Activated CD4-positive, alpha-beta T cell treated with anti-CD3 and anti-CD28 coated beads, Interleukin-2, amount 50 U/mL, for 48 hours (primary cell): ENCODE measurements around the gene PRSS38.

Source experiments
- DNase-seq, 2 experiments: peaks; one replicate each; pipeline ENCODE4 v3.0.0-alpha.2; 2020

The PRSS38 gene

DNA sequence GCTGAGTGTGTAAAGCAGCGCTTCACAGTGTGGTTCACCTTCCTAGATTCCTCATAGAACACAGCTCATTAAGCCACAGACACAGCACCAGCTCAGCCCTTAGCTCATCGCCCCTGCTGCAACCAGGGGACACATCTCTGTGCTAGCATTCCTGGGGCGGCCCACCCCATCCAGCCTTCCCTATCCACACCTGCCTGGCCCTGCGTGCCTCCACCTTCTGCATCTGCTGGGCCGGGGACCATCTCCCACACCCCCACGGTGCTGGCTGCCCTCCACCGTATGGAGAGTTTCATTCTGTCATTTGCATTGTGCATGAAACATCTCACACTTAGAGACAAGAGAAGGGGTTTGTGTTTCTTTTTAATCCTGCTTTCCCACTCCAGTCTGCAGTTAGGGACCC, 35.8 kb upstream of the PRSS38 start:
- no peak for DNase-seq

GRCh38 chr1:227780101-227781044, 35.1 kb upstream of the PRSS38 start:
- no peak for DNase-seq

GRCh38 chr1:227781314-227781930, 34.1 kb upstream of the PRSS38 start:
- no peak for DNase-seq

DNA sequence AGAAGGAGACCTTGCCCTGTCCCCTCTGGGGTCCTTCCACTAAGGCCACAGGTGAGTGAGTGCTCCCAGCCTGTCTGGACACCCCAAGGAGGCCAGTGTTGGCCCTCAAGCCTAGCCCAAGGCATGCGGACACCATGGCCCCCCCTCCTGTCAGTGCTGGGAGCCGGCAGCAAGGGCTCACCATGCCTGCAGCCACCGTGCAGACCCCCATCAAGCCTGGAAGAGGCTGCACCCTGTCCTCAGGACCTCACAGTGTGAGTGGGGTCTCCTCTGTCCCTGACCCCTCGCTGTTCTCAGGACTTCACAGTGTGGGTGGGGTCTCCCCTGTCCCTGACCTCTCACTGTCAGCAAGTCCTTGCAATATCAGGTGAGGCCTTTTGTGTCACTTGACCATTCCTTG, 33.2 kb upstream of the PRSS38 start:
- no peak for DNase-seq

- DNase-seq, result no peak
These were observed 30.2 kb upstream of the PRSS38 start for GRCh38 chr1:227785094-227785804.

GRCh38 chr1:227785805-227786671, 29.4 kb upstream of the PRSS38 start:
- DNase-seq, result no peak

DNA sequence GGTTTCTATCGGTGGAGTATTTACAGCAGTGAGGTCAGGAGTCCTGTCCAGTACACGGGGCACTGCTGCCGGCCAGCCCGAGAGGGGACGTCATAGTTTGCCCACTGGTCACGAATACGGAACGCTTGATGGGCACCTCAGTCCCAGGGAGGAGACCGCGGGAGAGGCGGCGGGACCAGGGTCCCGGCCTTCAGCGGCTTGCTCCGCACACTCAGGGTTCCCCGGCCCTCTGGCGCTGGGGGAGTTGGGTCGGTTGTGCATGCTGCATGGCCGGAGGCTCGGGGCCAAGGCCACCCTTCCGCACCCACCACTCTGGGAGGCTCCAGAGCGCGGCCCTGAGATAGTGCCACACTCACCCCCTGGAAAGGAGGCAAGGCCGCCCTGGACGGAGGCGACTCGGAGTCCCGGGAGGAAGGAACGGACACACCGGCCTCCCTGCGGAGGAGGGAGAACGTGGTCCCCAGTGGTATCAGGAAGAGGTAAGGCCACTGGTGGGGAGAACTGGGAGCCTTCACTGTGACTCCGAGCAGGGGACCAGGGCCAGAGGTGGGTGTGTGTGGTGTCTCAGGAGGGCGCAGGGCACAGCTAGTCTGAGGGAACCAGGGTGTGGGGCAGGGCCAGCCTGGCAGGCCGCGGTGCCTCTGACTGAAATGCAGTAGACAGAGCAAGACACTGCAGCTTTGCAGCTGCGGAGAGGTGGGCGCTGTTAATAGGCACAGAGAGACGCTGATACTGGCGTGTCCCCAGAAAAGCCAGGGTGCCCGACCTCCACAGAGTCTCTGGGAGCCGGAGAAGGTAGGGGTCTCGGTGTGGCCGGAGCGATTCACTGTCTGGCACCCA, 28.6 kb upstream of the PRSS38 start:
- no peak for DNase-seq

DNA sequence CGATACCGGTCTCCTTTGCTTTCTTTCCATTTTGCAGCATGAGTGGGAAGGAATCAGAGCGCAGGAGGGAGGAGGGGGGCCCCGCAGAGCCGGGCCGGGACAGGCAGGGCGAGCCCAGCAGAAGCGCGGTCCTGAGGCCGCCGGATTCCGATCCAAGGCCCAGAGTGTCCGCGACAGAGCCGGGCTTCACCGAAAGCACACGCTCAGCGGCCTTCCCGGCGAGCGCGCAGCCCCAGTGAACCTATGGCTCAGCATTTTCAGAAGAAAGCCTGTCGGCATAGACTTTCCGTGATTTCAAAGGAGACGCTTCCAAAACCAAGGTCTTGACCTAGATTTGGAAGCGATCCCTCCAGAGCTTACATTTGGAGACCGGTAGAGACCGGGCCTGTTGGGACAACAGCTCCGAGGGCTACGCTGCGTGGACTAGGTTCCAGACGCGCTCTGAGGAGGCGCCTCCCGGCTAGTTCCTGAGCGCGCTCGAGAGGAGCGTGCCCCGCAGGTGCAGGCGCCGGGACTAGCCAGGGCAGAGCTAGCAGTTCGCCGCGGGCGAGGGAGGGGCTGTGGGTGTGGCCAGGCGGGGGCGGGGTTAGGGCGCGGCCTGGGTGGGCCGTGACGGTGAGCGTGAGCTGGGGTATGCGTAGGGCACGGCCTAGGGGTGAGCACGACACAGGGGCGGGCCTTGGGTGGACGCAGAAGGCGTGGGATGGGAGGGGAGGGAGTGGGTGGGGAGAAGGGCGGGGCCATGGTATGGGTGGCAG, 27.8 kb upstream of the PRSS38 start:
- DNase-seq, result peak; percentile 93

GRCh38 chr1:227788271-227789083, 27.0 kb upstream of the PRSS38 start:
- peak; percentile 78 to 79 for DNase-seq

DNA sequence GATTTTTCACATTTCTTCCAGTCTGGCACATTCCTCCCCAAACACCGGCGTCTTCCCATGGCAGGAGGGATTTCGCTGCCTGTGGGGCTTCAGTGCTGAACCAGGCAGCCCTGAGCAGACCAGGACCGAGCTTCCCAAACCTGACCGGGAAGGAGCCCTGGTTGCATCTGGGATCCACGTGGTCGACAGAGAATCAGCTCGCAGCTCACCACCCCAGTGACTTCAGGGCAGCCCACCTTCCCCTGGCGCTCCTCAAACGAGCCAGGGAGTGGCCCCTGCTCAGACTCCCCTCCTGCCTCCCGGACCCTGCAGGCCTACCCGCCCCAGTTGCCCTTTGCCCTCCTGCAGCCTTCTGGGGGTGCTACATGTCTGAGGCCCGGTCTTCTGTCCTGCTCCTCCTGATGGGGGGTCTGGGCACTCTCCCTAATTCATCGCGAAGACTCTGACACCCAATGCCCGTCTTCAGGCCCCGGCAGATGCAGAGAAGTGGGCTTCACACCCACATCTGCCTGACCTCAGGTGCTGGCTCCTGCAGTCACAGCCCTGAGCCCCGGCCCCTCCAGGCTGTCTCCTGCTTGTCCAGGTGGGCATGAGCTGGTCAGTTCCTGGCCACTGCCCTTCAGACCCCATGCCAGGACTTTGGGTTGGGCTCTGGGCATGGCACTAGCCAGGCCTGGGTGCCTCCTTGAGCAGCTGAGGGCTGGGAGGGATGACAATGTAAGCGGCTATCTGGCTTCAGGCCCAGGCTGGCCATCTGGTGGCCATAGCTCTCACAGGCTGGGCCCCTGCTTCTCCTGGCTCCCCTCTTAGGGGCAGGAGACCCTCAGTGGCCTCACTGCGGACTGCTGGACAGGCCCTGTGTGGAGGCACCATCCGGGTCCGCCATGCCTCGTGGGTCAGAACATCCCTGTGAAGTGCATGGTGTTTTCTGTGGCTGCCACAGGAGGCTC, 26.1 kb upstream of the PRSS38 start:
- no peak for DNase-seq

DNA sequence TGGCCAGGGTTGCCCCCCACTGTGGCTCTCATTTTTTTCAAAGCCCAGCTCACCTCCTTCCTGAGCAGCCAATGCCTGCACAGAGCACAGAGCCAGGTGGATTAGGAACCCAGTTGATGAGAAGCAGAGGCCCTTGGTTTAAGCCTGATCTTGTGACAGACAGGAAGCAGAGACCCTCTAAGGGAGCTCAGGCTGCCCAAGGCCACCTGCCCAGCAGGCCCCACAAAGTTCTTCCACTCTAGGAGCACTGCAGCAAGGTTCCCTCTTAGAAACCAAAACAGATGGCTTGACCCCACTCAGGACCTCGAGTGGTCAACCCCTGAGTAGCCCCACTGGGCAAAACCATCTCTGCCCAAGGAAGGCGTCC, 25.5 kb upstream of the PRSS38 start:
- no peak for DNase-seq

DNA sequence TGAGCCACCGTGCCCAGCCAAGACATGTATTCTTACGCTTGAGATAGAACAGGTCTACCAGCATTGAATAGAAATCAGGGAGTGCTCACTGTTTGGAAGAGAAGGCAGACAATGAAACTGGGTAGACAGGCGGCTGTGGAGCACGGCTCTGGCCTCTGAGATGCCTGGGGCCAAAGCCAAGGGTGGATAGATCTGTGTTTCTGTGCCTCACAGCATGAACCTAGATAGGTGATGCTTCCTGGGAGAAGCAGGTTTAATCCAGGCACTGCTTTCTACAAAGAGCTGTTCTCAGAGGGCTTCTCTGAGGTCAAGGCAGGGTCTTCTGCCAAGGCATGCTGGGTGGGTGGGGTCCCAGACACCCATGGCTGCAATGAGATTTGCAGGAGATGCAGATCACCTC, 24.6 kb upstream of the PRSS38 start:
- no peak for DNase-seq

GRCh38 chr1:227791425-227792143, 23.9 kb upstream of the PRSS38 start:
- no peak for DNase-seq

- no peak for DNase-seq
These were observed 23.0 kb upstream of the PRSS38 start for GRCh38 chr1:227792216-227793078.

DNA sequence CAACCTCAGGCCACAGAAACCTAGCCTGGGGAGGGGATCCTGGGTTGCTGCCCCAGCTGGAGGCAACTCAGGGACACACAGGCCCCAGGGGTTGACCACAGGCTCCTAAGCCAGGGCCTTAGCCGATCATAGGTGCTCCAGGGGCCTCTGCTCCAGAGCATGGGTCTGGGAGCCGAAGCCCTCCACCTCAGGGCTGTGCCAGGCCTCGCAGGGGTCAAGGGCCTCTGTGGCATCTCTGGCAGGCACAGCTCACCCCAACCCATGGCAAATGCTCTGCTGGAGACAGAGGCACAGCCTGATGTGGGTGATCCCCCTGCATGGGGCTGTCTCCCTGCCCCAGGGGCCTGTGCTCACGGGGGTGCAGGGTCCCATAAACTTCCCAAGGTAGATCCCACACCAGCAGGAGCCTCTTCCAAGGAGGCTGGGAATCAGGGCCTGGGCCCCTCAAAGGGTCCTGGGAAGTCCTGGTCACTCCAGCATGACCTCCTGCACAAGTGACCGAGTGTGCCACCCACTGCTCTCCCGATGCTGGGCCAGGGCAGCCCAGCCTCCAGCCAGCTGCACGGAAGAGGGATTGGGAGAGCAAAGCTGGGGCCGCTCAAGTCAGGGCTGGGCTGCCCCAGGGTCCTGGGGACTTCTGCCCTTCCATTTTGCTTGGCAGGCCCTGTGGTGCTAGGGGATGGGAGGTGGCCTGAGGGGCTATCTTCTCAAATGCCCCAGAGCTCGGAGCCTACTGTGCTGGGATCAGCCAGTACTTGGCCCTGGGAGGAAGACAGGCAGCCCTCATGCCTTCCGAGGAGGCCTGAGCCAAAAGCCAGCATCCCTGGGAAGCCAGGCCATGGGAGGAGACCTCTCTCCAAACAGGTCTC, 22.2 kb upstream of the PRSS38 start:
- no peak for DNase-seq
